SK-N-SH treated with all-trans-retinoic acid at 6 μM for 48 hours (cell line): ENCODE measurements around the gene TMEM176B.

Experiments
- CSDC2 ChIP-seq: fragments of 250-450 bp; sonication (Bioruptor Pico); IDR thresholded peaks from 2 replicates; pipeline ENCODE4 v1.5.0; 2020; ENCODE audit warnings: mild to moderate bottlenecking, moderate library complexity
- GLIS3 ChIP-seq: fragments of 250-450 bp; sonication (Bioruptor Pico); IDR thresholded peaks from 2 replicates; pipeline ENCODE4 v1.5.0; 2020; ENCODE audit warnings: mild to moderate bottlenecking, moderate library complexity
- ISL1 ChIP-seq: fragments of 250-450 bp; sonication (Bioruptor Pico); IDR thresholded peaks from 2 replicates; pipeline ENCODE4 v2.1.2; 2022; ENCODE audit warnings: mild to moderate bottlenecking, moderate library complexity
- OSR1 ChIP-seq: fragments of 250-450 bp; sonication (Bioruptor Pico); IDR thresholded peaks from 2 replicates; pipeline ENCODE4 v1.8.0; 2022; ENCODE audit warnings: moderate library complexity, mild to moderate bottlenecking, inconsistent platforms
- PPARA ChIP-seq: fragments of 250-450 bp; sonication (Bioruptor Pico); IDR thresholded peaks from 2 replicates; pipeline ENCODE4 v1.5.0; 2020; ENCODE audit warnings: mild to moderate bottlenecking, borderline replicate concordance
- TCF4 ChIP-seq: fragments of 250-450 bp; sonication (Bioruptor Pico); IDR thresholded peaks from 2 replicates; pipeline ENCODE4 v1.8.0; 2021; ENCODE audit warnings: mild to moderate bottlenecking, moderate library complexity, borderline replicate concordance
- ZFP3 ChIP-seq: fragments of 250-450 bp; sonication (Bioruptor Pico); IDR thresholded peaks from 2 replicates; pipeline ENCODE4 v1.5.0; 2020; ENCODE audit warnings: mild to moderate bottlenecking, moderate library complexity
- ZFP30 ChIP-seq: fragments of 450-650 bp; formaldehyde crosslinking; IDR thresholded peaks from 2 replicates; pipeline ENCODE4 v1.5.0; 2022; ENCODE audit warnings: mild to moderate bottlenecking, moderate library complexity
- ZNF8 ChIP-seq: fragments of 450-650 bp; formaldehyde crosslinking; IDR thresholded peaks from 2 replicates; pipeline ENCODE4 v1.5.0; 2020; ENCODE audit warnings: mild to moderate bottlenecking, moderate library complexity
- TF ChIP-seq, protein P1 (sequence below): fragments of 250-450 bp; sonication (Bioruptor Pico); IDR thresholded peaks from 2 replicates; pipeline ENCODE4 v1.5.1; 2020; ENCODE audit warnings: low read depth, mild to moderate bottlenecking, moderate library complexity
- TF ChIP-seq, protein P2 (sequence below): fragments of 250-450 bp; sonication (Bioruptor Pico); IDR thresholded peaks from 2 replicates; pipeline ENCODE4 v1.8.0; 2020; ENCODE audit warnings: mild to moderate bottlenecking, moderate library complexity, borderline replicate concordance
- TF ChIP-seq, protein P3 (sequence below): fragments of 250-450 bp; sonication (Bioruptor Pico); IDR thresholded peaks from 2 replicates; pipeline ENCODE4 v1.5.0; 2020; ENCODE audit warnings: mild to moderate bottlenecking, moderate library complexity

DNA sequence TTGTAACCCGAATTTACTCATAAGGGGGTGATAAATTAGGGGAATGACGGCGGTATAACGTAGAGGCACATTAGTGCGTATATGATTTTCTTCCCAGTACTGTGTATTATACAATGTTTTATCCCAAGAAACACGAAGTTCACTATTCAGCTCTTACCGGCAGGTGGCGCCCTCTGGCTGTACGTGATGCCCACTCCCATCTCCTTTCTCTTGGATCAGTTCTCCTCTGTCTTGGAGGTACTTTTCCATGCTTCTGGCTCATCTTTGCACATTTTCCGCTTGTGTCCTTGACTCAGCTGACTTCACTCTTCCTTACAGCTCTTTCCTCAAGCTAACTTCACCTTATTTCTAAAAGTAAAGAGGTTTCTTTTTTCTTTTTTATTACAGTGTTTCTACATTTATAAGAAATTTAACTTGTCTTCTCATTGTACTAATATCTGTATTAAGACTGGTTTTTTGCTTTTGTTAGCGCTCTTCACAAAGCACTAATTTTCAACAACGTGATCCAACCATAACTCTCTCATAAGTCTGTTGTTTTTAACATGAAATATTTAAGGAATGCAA lies 21.3 kb downstream of the TMEM176B start:
- no peak for TF ChIP-seq TCF4 (CRISPR knock-in tag)
- TF ChIP-seq ZFP30, result no peak
- TF ChIP-seq ISL1 (CRISPR knock-in tag), result no peak
- no peak for TF ChIP-seq OSR1
- TF ChIP-seq, protein P1, sequence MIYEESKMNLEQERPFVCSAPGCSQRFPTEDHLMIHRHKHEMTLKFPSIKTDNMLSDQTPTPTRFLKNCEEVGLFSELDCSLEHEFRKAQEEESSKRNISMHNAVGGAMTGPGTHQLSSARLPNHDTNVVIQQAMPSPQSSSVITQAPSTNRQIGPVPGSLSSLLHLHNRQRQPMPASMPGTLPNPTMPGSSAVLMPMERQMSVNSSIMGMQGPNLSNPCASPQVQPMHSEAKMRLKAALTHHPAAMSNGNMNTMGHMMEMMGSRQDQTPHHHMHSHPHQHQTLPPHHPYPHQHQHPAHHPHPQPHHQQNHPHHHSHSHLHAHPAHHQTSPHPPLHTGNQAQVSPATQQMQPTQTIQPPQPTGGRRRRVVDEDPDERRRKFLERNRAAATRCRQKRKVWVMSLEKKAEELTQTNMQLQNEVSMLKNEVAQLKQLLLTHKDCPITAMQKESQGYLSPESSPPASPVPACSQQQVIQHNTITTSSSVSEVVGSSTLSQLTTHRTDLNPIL, result no peak
- TF ChIP-seq ZFP3 (CRISPR knock-in tag), result no peak
- TF ChIP-seq CSDC2 (CRISPR knock-in tag), result no peak
- TF ChIP-seq, protein P2, sequence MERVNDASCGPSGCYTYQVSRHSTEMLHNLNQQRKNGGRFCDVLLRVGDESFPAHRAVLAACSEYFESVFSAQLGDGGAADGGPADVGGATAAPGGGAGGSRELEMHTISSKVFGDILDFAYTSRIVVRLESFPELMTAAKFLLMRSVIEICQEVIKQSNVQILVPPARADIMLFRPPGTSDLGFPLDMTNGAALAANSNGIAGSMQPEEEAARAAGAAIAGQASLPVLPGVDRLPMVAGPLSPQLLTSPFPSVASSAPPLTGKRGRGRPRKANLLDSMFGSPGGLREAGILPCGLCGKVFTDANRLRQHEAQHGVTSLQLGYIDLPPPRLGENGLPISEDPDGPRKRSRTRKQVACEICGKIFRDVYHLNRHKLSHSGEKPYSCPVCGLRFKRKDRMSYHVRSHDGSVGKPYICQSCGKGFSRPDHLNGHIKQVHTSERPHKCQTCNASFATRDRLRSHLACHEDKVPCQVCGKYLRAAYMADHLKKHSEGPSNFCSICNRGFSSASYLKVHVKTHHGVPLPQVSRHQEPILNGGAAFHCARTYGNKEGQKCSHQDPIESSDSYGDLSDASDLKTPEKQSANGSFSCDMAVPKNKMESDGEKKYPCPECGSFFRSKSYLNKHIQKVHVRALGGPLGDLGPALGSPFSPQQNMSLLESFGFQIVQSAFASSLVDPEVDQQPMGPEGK (CRISPR knock-in tag), result no peak
- TF ChIP-seq ZNF8 (CRISPR knock-in tag), result no peak
- TF ChIP-seq, protein P3, sequence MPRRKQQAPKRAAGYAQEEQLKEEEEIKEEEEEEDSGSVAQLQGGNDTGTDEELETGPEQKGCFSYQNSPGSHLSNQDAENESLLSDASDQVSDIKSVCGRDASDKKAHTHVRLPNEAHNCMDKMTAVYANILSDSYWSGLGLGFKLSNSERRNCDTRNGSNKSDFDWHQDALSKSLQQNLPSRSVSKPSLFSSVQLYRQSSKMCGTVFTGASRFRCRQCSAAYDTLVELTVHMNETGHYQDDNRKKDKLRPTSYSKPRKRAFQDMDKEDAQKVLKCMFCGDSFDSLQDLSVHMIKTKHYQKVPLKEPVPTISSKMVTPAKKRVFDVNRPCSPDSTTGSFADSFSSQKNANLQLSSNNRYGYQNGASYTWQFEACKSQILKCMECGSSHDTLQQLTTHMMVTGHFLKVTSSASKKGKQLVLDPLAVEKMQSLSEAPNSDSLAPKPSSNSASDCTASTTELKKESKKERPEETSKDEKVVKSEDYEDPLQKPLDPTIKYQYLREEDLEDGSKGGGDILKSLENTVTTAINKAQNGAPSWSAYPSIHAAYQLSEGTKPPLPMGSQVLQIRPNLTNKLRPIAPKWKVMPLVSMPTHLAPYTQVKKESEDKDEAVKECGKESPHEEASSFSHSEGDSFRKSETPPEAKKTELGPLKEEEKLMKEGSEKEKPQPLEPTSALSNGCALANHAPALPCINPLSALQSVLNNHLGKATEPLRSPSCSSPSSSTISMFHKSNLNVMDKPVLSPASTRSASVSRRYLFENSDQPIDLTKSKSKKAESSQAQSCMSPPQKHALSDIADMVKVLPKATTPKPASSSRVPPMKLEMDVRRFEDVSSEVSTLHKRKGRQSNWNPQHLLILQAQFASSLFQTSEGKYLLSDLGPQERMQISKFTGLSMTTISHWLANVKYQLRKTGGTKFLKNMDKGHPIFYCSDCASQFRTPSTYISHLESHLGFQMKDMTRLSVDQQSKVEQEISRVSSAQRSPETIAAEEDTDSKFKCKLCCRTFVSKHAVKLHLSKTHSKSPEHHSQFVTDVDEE, result no peak
- no peak for TF ChIP-seq PPARA (CRISPR knock-in tag)
- TF ChIP-seq GLIS3 (CRISPR knock-in tag), result no peak
